HG03432 (cell line): Measurements from ENCODE around the gene LARGE1.

Source experiments
- ATAC-seq: cut with Tn5 transposase; IDR thresholded peaks from one replicate; pipeline ENCODE4 v1.9.1; 2021; ENCODE audit warnings: mild to moderate bottlenecking, moderate library complexity; ENCODE audit not compliant: unreplicated experiment

The LARGE1 gene

DNA sequence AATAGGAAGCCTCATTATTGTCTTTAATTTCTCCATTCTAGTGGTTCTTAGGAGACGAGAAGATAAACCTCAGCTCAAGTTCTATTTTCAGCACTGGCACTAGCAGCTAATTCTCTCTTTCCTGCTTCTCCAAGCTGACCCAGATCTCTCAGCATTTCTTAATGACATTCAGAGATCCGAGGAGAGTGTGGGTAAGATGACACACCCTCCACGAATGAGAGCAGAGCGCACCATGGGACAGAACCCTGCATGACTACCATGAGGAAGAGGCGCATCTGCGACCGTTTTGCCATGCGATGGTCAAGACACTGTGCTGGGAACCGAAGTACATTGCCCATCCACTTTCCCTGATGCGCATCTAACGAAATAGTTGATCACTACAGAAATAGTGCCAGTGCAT is 241.8 kb downstream of the LARGE1 start:
- ATAC-seq = no peak

DNA sequence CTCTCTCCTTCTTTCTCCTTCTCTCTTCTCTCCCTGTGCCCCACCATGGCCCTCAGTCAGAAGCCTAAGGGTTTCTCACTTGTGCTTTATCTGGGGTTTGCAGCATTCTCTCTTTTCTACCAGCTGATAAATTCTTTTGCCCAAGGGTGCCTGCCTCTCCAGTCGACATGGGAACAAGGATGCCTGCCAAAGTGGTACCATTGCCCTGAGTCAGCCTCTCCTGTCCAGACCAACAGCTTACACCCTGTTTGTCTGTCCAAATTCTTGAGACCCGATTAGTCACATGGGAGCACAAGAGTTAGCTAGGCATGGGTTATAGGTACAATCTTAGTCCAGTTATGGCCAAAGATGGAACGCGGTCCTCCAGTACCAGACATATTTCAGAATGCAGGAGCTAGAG is 242.7 kb downstream of the LARGE1 start:
- no peak for ATAC-seq

DNA sequence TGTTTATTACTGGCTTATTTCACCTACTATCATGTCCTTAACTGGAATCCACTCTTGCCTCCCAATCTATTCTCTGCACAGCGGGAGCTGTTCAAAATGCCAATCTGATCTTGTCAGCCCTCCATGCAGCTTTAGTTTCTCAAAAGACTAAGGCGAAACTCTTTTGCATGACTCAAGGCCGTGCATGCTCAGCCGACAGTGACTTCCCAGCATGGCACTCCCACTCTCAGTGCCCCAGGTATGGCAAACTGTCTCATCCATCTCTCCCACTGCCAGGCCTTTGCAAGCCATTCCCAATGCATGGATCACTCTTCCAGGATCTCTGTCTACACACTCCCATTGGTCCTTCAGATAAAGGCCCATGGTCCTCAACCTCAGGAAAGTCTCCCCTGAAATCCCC is 245.9 kb downstream of the LARGE1 start:
- no peak for ATAC-seq

DNA sequence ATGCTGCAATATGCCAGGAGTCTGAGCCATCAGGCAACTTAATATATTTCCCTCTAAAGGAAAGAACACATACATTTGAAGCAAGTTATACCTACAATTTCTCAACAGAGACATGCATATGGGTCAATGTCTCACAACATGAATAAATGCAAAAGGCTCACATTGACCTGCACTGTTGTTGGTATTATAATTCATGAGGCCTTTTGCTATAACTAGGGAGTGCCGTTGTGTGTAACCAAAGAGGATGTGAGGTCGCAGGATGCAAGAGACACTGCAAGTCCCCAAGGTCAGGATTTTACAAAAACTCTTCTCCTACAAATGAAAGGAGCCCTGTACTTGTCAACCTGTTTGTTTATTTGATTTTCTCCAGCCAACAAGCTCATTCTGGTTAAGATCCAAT is 250.5 kb downstream of the LARGE1 start:
- no peak for ATAC-seq

DNA sequence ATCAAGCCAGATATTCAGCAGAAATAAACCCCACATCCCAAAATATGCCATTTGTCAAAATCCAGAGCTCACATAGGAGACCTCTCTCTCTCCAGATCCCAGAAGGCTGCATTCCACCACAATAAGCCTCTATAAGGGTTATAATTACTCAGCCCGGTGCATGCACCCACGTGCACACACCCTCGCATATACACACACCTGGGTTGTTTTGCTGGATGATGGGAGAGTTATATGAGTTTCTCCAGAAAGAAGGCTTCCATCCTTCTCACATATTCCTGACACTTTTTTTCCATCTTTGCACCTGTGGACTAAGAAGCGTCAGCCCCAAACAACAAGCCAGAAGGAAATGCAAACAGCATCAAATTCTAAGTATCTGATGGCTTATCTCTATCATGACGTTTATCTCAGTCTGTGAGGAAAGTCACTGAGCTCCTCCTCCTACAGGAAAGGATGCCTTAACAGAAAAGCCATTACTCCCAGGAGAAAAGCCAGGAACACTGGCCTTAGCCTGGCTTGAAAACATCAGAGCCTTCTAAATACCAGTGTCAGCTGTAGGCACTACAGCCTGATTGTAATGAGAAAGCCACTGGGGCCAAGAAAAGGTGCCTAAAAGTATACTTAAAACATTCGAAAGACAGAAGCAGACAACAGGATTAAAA is 253.2 kb downstream of the LARGE1 start:
- no peak for ATAC-seq

DNA sequence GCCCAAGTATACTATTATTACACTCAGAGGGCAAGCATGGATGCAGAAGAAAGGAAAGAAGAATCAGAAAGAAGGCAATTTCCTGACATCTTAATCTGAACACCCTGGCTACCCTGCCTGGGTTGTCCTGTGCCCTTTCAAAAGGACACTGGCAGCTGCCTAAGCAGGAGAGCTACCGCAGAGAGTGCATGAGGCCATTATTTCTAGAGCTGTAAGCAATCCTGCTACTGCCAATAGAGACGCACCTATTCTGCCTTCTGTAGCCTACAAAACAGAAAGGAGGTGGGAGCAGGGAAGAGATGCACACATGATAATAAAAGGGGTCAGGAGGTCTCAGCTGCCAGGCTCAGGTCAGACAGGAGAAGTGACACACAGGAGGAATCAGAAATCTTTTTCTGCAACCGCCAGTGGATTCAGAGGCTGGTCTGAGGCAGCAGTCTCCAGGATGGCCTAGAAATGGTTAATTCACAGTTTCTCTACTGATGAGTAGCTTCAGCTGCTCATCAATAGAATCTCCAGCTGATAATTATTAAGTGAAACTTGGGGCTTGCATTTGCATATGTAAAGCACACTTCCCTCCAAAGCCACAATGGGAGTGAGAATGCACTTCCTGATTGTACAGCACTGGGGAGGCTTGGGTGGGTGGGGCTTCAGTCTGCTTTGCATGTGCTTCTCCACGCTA is 253.9 kb downstream of the LARGE1 start:
- no peak for ATAC-seq

DNA sequence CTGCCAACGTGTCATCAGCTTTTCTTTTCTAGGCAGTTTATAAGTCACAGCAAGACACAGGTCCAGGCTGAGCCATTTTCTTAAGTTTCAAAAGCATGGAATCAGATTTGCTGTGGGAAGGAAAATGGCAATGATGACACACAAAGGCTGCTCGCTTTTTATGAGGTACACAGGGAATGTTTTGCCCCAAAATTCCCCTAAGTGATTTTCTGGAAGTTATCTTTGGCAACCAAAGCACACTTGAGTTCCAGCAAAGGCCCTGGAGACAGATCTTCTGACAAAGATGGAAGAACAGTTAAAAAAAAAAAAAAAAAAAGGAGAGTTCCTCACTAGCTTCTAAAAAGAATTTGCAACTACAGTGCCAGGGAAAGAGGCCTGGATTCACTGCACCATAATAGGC is 260.8 kb downstream of the LARGE1 start:
- no peak for ATAC-seq

DNA sequence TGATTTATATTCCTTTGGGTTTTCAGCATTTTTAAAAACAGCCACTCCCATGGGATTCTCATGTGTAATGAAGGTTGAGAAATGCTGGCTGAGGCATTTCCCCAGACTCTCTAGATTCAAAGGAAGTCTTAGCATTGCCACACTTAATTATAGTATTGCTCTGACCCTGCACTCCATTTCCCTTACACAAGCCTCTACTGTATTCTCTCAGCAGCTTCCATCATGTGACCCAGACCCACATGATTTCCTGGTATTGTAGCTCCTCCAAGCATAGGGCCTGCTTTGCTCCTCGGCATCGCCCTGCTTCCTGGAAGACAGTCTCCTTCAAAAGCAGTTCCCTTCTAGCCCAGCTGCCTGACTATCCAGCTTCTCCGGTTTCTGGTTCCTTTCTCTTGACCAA is 261.5 kb downstream of the LARGE1 start:
- no peak for ATAC-seq

DNA sequence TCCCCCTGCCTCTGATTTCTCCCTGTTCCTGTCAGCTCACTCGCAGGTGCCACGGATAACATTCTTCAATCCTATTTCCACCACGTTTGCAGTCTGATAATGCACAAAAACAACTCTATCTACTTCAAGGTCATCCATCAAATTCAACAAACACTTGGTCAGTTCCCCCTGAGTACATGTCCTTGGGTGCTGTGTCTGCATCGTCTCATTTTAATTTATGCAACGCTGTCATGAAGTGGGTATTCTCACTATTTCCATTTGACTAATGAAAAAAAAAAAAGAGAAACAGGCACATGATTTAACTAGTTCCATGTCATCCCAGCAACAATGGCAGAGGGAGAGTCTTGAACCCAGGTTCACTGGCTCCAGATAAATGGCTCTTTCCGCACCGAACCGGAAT is 262.6 kb downstream of the LARGE1 start:
- no peak for ATAC-seq

DNA sequence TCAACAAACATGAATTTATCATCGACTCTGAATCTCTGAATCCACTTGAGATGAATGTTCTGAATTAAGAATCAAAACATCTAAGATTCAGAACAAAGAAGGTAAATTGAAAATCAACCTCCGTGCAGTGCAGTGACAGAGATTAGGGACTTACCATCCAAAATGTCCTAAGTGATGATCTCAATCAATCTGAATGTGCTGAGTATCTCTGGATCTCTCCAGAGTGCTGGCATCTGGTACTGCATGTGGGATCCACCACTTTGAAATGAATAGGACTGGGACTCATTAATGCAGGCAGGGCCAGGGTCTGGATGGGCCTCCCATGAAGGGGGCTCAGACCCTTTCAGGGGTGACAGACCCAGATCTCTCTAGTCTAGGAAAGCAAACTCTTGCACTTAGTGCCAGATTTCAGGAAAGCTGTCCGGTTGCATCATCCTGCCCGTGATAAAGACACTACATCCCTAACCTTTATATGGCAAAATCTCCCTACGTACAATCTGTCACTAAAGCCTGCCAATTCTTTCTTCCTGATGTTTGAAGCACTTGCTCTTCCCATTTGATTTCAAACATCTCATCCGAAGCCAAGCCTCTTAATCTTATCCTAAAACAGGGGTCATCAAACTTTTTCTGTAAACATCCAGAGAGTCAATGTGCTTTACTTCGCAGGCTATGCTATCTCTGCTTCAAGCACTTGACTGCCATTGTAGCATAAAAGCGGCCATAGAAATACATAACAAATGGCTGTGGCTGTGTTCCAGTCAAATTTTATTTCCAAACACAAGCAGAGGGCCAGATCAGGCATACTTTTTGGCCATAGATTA is 263.3 kb downstream of the LARGE1 start:
- no peak for ATAC-seq

DNA sequence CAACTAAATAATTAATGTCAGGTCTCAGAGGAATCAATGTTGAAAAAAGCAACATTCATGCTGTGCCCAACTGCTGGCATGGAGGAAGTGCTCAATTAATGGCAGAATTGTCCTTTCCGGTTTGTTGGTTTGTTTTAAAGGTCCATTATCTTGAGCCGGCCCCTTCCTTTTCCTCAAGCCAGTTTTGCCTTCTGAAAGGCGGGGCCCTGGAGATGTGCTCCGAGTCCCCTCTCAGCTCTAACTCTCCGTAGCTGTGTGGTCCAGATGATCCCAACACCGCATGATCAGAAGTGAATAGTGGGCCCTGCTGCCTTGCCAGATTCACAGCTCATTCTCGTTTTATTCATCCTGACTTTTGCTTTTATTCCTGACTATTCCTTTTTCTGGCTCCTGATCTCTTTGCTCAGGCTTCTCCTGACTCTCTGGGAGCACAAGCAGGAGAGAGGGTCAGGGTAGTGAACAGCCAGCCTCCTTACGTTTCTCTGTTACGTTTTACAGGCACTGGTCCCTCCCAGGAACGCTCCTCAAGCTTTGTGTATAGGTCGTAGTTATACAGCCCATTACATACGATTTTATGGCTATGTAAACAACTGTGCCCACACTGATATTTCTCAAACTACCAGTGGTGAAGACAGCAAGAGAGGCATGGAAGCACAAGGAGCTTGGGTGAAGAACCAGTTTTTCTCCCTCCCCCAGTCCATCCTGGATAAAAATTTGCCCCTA is 265.9 kb downstream of the LARGE1 start:
- ATAC-seq = no peak

DNA sequence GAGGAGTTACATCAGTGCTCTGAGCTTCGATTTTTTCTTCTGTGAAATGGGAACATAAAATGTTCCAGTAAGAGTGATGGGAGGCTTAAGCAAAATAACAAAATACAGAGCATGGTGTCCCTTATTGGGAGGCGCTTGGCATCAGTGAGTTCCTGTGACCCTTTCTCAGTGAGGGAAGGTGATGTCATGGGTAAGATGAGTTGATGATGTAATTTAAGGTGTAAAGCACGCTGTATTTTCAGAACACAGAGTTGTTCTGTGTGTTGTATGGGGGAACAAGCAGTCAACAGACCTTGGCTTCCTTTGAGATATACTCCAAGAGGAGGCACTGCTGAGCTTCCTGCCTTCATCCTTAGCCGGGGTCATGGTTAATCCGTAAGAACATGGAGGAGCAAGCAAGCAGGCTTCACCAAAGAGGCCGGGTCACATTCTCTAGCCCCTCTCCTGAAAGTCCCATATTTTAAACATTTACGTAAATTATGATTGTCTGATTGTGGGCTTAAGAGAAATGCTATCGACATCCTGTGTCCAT is 266.7 kb downstream of the LARGE1 start:
- no peak for ATAC-seq

DNA sequence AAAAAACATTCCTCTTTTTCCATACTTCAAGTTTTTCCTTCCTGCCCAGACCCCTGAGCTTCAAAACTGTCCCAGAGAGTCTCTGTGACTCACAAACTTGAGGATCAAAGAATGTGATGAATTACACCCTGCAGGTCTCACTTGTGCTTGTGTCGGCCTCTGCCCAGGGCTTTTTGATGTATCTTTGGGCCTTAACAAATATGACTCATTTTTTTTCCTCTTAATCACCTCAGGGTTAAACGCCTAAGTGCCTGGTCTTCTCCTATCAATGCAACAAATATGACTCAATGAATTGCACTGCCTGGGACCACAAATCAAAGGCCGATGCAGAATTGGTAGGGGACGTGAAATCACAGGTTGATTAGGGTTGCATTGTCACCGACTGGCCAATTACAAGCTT is 267.7 kb downstream of the LARGE1 start:
- ATAC-seq = no peak

DNA sequence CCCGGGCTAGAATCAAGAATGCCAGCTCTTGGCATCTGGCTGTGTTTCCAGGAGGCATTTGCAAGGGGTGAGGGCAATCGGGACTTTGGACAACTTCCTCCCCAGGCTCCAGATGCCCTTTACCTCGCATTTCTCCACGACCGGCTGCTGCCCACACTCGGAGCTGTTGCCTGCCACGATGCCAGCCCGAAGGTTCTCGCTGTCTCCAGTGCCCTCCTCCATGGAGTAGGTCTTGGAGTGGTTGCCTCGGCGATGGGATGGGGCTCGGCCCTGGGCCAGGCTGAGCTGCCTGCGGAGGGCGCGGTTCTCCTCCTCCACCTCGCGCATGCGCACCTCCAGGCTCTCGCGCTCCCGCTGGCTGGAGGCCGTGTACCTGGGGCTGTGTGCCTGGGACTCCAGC is 270.0 kb downstream of the LARGE1 start:
- no peak for ATAC-seq

DNA sequence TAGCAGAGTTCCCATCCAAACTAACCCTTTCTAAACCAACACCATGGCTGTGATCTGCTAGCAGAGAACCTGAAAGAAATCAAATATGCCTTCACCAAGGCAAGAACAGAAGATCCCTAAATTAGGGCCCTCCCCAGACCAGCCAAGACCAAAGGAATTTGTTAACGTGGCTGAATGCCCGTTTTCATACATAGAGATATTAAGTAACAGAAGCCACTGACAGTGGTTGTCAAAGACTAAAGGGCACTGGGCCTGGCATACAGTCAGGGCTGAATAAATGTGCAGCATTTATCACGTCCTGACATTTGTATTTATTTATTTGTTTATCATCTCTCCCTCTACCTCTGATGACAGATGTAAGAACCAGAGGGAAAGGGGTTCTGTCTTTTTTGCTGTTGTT is 271.8 kb downstream of the LARGE1 start:
- no peak for ATAC-seq

DNA sequence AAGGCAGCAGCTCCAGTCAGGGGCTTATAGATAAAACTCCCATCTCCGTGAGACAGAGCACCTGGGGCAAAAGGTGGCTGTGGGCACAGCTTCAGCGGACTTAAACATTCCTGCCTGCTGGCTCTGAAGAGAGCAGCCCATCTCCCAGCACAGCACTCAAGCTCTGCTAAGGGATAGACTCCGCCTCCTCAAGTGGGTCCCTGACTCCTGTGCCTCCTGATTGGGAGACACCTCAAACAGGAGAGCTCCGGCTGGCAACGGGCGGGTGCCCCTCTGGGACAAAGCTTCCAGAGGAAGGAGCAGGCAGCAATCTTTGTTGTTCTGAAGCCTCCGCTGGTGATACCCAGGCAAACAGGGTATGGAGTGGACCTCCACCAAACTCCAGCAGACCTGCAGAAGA is 279.4 kb downstream of the LARGE1 start:
- ATAC-seq = no peak

DNA sequence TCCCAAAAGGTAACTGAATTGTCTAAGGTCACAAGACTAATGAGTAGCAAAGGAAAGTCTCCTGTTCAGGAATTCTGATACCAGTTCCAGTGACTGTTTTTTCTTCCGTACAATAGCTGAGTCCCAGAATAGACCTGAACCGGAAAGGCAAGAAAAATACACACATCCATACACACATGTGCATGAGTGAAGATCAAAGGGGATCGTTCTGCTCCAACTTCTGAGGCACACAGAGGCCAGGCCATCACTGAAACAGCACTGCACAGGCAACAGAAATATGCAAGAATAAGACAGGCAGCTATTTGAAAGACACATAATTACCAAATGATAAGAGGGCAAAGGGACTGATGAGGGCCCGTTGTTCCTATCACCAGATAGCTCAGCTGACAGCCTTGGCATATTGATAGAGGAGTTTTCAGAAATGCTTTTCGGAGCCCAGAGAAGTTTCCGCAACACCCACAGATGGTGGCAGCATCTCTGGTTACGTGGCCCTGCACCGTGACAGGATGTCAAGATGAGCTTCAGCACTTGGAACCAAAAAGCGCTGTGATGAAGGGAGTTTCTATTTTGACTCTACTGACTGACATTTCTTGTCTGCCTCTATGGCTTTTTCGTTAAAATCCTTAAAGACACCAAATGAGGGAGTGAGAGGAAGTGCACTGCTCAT is 280.6 kb downstream of the LARGE1 start:
- no peak for ATAC-seq

DNA sequence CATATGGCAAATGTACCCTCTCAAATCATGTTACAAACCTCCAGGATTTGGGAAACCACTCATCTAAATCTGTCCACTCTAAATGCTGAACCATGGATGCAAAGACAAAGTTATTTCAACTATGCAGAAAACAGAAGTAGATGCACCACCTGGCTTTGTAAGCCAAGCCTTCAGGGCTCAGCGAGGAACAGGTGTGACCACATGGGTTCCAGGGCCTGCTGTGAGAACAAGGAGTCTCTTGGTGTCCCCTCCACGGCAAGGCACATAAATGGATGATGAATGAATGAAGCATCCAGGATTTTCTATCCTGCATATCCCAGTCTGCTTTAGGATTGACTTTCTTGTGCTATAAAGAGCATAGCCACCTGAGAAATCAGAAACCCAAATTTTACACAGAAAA is 284.5 kb downstream of the LARGE1 start:
- ATAC-seq = no peak

DNA sequence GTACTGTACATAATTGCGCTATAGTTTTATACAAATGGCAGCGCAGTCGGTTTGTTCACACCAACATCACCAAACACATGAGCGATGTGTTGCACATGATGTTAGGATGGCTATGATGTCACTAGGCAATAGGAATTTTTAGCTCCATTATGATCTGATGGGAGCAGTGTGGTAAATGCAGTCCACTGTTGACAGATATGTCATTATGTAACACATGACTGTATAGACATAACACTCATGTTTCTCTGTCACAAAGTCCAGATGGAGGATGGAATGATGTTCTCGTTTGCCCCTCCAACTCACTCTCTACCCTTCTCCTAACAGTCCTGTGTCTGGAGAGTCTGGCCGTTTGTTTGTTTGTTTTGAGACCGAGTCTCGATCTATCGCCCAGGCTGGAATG is 288.5 kb downstream of the LARGE1 start:
- no peak for ATAC-seq

DNA sequence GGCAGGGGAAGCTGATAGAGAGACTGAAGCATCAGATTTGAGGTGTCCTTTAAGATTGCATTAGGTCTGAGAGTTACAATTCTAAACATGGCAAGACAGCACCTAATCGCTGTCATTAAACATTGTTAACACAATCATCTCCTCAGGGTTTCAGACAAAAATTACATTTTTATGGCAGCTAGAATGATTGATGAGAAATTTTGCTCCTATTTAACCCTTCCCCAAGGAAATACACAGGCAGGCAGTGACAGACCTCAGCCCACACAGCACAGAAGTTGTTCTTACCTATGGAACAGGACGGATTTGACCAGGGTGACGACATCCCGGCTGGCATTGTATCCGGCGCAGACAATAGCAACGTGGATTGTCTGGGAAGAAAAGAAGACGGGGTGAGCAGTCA is 294.3 kb downstream of the LARGE1 start:
- ATAC-seq = no peak

DNA sequence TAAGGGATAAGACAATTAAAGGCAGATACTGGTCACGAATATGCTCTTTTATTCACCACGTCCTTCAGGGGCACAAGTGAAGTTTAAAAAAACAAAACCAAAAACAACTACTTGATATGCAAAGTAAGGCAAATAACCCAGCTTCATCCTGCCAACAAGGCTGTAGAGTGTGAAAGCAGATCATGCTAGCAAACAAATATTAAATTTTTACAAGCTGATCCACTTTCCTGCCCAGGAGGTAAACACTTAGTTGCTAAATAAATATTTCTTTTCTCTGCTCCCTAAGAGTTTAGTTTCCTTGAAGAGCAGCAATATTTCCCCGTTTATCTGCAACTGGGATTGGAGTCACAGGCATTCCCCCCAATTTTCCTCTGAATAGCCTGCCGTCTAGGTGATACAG is 300.2 kb downstream of the LARGE1 start:
- ATAC-seq = no peak
